GM23338 (cell line): Measurements from ENCODE around the gene FNDC3A. TPM values are rescaled to one million over a fixed set of nuclear protein-coding genes. Genes with fewer than 3 reads are reported as not detected.

ENCODE experiments used
- ATAC-seq: fragments of 200-7000 bp; cut with Tn5 transposase; 3 replicates; pipeline ENCODE4 v1.9.1; 2020
- DNase-seq: peaks from one replicate; pipeline ENCODE4 v3.0.0-alpha.2; 2015; ENCODE audit warnings: low spot score
- H2AFZ ChIP-seq: fragments of 200-600 bp; sonication (generic); 2 replicates; pipeline ENCODE4 v1.8.0; 2016; ENCODE audit warnings: antibody characterized with exemption, mild to moderate bottlenecking, moderate library complexity
- H3F3A ChIP-seq: fragments of 200-600 bp; sonication (generic); replicated peaks from 2 replicates; pipeline ENCODE4 v1.8.0; 2017; ENCODE audit warnings: antibody characterized with exemption, mixed run types, low read depth
- H3K27ac ChIP-seq: fragments of 200-600 bp; sonication (generic); 2 replicates; pipeline ENCODE4 v1.6.1; 2016; ENCODE audit warnings: low read depth
- H3K27me3 ChIP-seq: fragments of 200-600 bp; sonication (generic); 2 replicates; pipeline ENCODE4 v1.8.0; 2016; ENCODE audit warnings: mild to moderate bottlenecking, mixed run types, moderate library complexity; ENCODE audit not compliant: insufficient read depth
- H3K36me3 ChIP-seq: fragments of 200-600 bp; sonication (generic); 2 replicates; pipeline ENCODE4 v1.8.0; 2016; ENCODE audit warnings: mild to moderate bottlenecking; ENCODE audit not compliant: insufficient read depth
- H3K4me1 ChIP-seq: fragments of 200-600 bp; sonication (generic); 2 replicates; pipeline ENCODE4 v1.8.0; 2016; ENCODE audit warnings: mild to moderate bottlenecking, moderate library complexity; ENCODE audit not compliant: insufficient read depth
- H3K4me2 ChIP-seq: fragments of 200-600 bp; sonication (generic); 2 replicates; pipeline ENCODE4 v1.7.1; 2017; ENCODE audit warnings: mixed run types
- H3K4me3 ChIP-seq: fragments of 200-600 bp; sonication (generic); 2 replicates; pipeline ENCODE4 v1.6.1; 2016; ENCODE audit warnings: mixed run types
- H3K79me2 ChIP-seq: fragments of 200-600 bp; sonication (generic); replicated peaks from 2 replicates; pipeline ENCODE4 v1.8.0; 2017; ENCODE audit warnings: mild to moderate bottlenecking; ENCODE audit not compliant: insufficient read depth
- H3K9me2 ChIP-seq: fragments of 200-600 bp; sonication (generic); 2 replicates; pipeline ENCODE4 v1.8.0; 2017; ENCODE audit not compliant: insufficient read depth
- H4K20me1 ChIP-seq: fragments of 200-600 bp; sonication (generic); replicated peaks from 2 replicates; pipeline ENCODE4 v1.8.0; 2017; ENCODE audit warnings: mild to moderate bottlenecking; ENCODE audit not compliant: insufficient read depth
- H3K27ac Mint-ChIP-seq: 2 replicates; pipeline ENCODE4 v1.8.0; 2020; ENCODE audit warnings: inconsistent platforms, mild to moderate bottlenecking, moderate library complexity, mixed read lengths
- H3K27me3 Mint-ChIP-seq: 3 replicates; pipeline ENCODE4 v1.8.0; 2022; ENCODE audit warnings: low read depth, mild to moderate bottlenecking, moderate library complexity, mixed read lengths, inconsistent platforms; ENCODE audit not compliant: insufficient read depth, poor library complexity
- H3K36me3 Mint-ChIP-seq: 3 replicates; pipeline ENCODE4 v1.8.0; 2021; ENCODE audit warnings: low read depth, mild to moderate bottlenecking, inconsistent platforms, moderate library complexity, mixed read lengths
- H3K4me1 Mint-ChIP-seq: 3 replicates; pipeline ENCODE4 v1.8.0; 2020; ENCODE audit warnings: mild to moderate bottlenecking, inconsistent platforms, mixed read lengths
- H3K4me3 Mint-ChIP-seq: 3 replicates; pipeline ENCODE4 v1.8.0; 2021; ENCODE audit warnings: moderate library complexity, mild to moderate bottlenecking, inconsistent platforms, mixed read lengths
- H3K9me3 Mint-ChIP-seq: 3 replicates; pipeline ENCODE4 v1.8.0; 2020; ENCODE audit warnings: moderate library complexity, mild to moderate bottlenecking, inconsistent platforms, mixed read lengths
- CREB1 ChIP-seq: fragments of 250-450 bp; sonication (Bioruptor Pico); IDR thresholded peaks from 2 replicates; pipeline ENCODE4 v1.5.0; 2020; ENCODE audit warnings: low read depth, mild to moderate bottlenecking, moderate library complexity
- CTCF ChIP-seq, 2 experiments: fragments of 200-600 bp in 1 of 2; sonication (generic) in 1 of 2; conservative IDR thresholded peaks; 2 replicates each; pipeline versions ENCODE4 v1.5.1 to v1.6.1; 2016 to 2017; ENCODE audit warnings: antibody characterized with exemption in 2 of 2, low read depth in 2 of 2, mild to moderate bottlenecking in 2 of 2, moderate library complexity in 1 of 2
- ETS1 ChIP-seq: IDR thresholded peaks from 2 replicates; pipeline ENCODE4 v1.6.1; 2016; ENCODE audit warnings: antibody characterized with exemption
- EZH2 ChIP-seq: fragments of 200-600 bp; sonication (generic); IDR thresholded peaks from one replicate; pipeline ENCODE4 v1.8.0; 2017; ENCODE audit warnings: antibody characterized with exemption, mild to moderate bottlenecking, low read depth; ENCODE audit not compliant: unreplicated experiment
- EZH2phosphoT487 ChIP-seq: fragments of 200-600 bp; sonication (generic); IDR thresholded peaks from one replicate; pipeline ENCODE4 v1.8.1; 2018; ENCODE audit warnings: antibody characterized with exemption; ENCODE audit not compliant: unreplicated experiment
- NANOG ChIP-seq: IDR thresholded peaks from 2 replicates; pipeline ENCODE4 v1.6.1; 2016; ENCODE audit warnings: antibody characterized with exemption, borderline replicate concordance
- POLR2AphosphoS5 ChIP-seq: IDR thresholded peaks from 2 replicates; pipeline ENCODE4 v1.6.1; 2016; ENCODE audit warnings: antibody characterized with exemption, low read depth
- STAT1 ChIP-seq: IDR thresholded peaks from one replicate; pipeline ENCODE4 v1.6.1; 2016; ENCODE audit warnings: antibody characterized with exemption; ENCODE audit not compliant: unreplicated experiment
- ZNF114 ChIP-seq: fragments of 250-450 bp; sonication (Bioruptor Pico); IDR thresholded peaks from 2 replicates; pipeline ENCODE4 v1.5.0; 2020; ENCODE audit warnings: mild to moderate bottlenecking, moderate library complexity
- ZNF331 ChIP-seq: fragments of 250-450 bp; sonication (Bioruptor Pico); IDR thresholded peaks from 2 replicates; pipeline ENCODE4 v1.5.0; 2020; ENCODE audit warnings: low read depth, mild to moderate bottlenecking, moderate library complexity
- polyA plus RNA-seq: library from polyadenylated mRNA; unstranded; fragments of >200 nt; fragmentation: Nextera tagmentation; extraction: Ambion mirVana; gene quantifications from 2 replicates; pipeline ENCODE4 v1.2.1, GENCODE V29; 2016
- total RNA-seq: library from RNA; depleted of rRNA; stranded (reverse); fragments of >200 nt; shearing (Covaris generic); gene quantifications from 2 replicates; pipeline ENCODE4 v1.2.3, GENCODE V29; 2014
- TF ChIP-seq, protein P1 (sequence below): fragments of 250-450 bp; sonication (Bioruptor Pico); IDR thresholded peaks from 2 replicates; pipeline ENCODE4 v1.5.0; 2020; ENCODE audit warnings: mild to moderate bottlenecking, moderate library complexity

The FNDC3A gene
- total and polyA plus RNA-seq, 2 experiments from 2014 or later: 10.3 to 31.1 TPM

DNA sequence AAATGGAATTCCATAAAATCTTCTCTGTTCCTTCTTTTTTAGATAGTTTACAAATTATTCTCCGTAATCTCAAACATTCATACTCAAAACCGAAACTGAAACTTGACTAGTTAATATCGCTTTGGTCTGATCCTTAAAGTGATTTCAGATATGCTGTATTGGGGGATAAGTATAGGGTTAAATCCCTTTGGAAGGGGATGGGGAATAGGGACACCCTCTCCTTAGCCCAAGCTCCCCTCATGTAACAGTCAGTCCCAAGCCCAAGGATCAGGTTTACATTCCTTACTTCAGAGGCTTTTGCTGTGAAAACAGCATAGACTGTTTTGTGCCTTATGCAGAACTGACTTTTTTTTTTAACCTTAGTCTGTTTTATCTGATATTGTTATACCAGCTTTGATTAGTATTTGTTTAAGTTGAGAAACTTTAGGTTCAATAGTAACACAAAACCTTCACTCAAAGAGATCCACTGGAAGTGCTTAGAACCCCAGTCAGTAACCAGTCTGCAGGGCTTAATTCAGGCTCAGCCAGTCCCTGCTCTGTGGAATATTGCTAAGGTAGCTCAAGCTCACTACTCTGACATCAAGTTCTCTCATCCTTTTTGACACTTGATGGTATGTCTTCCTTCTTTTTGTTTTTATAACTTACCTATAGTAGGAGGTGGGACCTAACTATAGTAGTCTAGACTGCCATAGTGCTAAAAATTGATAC is 282.5 kb downstream of the FNDC3A start:
- Mint-ChIP-seq H3K4me1 (peaks cover under 1% of the 10 kb centered on the region; the same call in 2 of the 3 replicates), H3K36me3 (no peaks in the 10 kb centered on the region), H3K9me3 (no peaks in the 10 kb centered on the region), H3K4me3 (no peak overlapping the region), H3K27me3 (peaks cover 1% of the 10 kb centered on the region), H3K27ac (no peak overlapping the region)
- Histone ChIP-seq H3K36me3 (no peaks in the 10 kb centered on the region), H3K27me3 (no peaks in the 10 kb centered on the region), H2AFZ (no peak overlapping the region), H3K4me2 (no peak overlapping the region), H3K79me2 (no peaks in the 10 kb centered on the region), H3K4me3 (no peak overlapping the region), H3K9me2 (no peaks in the 10 kb centered on the region), H4K20me1 (no peaks in the 10 kb centered on the region; the same call in 1 of the 2 replicates), H3F3A (no peaks in the 10 kb centered on the region), H3K4me1 (no peaks in the 10 kb centered on the region), H3K27ac (no peak overlapping the region)
- no peak for ATAC-seq
- no peak for DNase-seq
- TF ChIP-seq STAT1 (no peak), EZH2 (no peak), EZH2phosphoT487 (no peak), NANOG (no peak), ETS1 (no peak), ZNF114 (CRISPR knock-in tag) (no peak), CTCF (conservative IDR thresholded peaks at IDR 0.05; ENCODE audit: low read depth in 2 of 2) (no peak), ZNF331 (CRISPR knock-in tag) (no peak), POLR2AphosphoS5 (no peak), CREB1 (no peak)
- TF ChIP-seq, protein P1, sequence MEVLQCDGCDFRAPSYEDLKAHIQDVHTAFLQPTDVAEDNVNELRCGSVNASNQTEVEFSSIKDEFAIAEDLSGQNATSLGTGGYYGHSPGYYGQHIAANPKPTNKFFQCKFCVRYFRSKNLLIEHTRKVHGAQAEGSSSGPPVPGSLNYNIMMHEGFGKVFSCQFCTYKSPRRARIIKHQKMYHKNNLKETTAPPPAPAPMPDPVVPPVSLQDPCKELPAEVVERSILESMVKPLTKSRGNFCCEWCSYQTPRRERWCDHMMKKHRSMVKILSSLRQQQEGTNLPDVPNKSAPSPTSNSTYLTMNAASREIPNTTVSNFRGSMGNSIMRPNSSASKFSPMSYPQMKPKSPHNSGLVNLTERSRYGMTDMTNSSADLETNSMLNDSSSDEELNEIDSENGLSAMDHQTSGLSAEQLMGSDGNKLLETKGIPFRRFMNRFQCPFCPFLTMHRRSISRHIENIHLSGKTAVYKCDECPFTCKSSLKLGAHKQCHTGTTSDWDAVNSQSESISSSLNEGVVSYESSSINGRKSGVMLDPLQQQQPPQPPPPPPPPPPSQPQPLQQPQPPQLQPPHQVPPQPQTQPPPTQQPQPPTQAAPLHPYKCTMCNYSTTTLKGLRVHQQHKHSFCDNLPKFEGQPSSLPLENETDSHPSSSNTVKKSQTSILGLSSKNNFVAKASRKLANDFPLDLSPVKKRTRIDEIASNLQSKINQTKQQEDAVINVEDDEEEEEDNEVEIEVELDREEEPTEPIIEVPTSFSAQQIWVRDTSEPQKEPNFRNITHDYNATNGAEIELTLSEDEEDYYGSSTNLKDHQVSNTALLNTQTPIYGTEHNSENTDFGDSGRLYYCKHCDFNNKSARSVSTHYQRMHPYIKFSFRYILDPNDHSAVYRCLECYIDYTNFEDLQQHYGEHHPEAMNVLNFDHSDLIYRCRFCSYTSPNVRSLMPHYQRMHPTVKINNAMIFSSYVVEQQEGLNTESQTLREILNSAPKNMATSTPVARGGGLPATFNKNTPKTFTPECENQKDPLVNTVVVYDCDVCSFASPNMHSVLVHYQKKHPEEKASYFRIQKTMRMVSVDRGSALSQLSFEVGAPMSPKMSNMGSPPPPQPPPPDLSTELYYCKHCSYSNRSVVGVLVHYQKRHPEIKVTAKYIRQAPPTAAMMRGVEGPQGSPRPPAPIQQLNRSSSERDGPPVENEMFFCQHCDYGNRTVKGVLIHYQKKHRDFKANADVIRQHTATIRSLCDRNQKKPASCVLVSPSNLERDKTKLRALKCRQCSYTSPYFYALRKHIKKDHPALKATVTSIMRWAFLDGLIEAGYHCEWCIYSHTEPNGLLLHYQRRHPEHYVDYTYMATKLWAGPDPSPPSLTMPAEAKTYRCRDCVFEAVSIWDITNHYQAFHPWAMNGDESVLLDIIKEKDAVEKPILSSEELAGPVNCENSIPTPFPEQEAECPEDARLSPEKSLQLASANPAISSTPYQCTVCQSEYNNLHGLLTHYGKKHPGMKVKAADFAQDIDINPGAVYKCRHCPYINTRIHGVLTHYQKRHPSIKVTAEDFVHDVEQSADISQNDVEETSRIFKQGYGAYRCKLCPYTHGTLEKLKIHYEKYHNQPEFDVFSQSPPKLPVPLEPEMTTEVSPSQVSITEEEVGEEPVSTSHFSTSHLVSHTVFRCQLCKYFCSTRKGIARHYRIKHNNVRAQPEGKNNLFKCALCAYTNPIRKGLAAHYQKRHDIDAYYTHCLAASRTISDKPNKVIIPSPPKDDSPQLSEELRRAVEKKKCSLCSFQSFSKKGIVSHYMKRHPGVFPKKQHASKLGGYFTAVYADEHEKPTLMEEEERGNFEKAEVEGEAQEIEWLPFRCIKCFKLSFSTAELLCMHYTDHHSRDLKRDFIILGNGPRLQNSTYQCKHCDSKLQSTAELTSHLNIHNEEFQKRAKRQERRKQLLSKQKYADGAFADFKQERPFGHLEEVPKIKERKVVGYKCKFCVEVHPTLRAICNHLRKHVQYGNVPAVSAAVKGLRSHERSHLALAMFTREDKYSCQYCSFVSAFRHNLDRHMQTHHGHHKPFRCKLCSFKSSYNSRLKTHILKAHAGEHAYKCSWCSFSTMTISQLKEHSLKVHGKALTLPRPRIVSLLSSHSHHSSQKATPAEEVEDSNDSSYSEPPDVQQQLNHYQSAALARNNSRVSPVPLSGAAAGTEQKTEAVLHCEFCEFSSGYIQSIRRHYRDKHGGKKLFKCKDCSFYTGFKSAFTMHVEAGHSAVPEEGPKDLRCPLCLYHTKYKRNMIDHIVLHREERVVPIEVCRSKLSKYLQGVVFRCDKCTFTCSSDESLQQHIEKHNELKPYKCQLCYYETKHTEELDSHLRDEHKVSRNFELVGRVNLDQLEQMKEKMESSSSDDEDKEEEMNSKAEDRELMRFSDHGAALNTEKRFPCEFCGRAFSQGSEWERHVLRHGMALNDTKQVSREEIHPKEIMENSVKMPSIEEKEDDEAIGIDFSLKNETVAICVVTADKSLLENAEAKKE (CRISPR knock-in tag): no peak
